ENCODE measurements around the gene CAND2.

DNA sequence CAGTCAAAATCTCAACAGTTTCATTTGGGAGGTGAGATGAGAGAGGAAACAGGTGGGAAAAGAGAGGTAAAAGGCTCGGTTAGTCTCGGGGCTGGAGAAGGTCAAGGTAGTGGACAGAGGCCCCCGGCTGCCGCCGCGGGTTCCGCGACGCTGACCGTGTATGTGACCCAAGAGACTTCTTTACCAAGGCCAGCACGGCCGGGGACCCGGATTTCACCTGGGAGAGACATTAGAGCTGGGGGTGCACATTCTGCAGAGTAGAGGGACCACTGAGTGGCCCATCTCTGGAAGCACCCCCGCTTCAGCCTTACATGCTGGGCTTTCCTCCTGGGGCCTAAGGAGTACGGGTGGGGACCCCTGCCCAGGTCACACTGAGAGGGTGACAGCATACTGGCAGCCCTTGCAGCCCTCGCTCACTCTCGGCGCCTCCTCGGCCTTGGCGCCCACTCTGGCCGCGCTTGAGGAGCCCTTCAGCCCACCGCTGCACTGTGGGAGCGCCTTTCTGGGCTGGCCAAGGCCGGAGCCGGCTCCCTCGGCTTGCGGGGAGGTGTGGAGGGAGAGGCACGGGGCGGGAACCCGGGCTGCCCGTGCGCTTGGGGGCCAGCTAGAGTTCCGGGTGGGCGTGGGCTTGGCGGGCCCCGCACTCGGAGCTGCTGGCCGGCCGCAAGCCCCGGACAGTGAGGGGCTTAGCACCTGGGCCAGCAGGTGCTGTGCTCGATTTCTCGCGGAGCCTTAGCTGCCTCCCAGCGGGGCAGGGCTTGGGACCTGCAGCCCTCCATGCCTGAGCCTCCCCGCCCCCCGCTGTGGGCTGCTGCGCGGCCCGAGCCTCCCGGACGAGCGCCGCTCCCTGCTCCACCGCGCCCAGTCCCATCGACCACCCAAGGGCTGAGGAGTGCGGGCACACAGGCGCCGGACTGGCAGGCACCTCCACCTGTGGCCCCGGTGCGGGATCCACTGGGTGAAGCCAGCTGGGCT lies 86.1 kb downstream of the CAND2 start:
- TF ChIP-seq CTCF (IDR thresholded peaks at IDR 0.05; ENCODE audit: poor library complexity) (no peak), EZH2 (IDR thresholded peaks at IDR 0.05; ENCODE audit: borderline replicate concordance) (no peak), EZH2phosphoT487 (IDR thresholded peaks at IDR 0.05; ENCODE audit: low read depth, severe bottlenecking, unreplicated experiment) (no peak)

All from hepatocyte (in vitro differentiated cells).